ENCODE measurements around the gene NRIP3. TPM values are rescaled to one million over a fixed set of nuclear protein-coding genes. Genes with fewer than 3 reads are reported as not detected.

NRIP3 gene
- total RNA-seq, 2 donors from 2014 or later, result 0.95 to 1.2 TPM

- Histone ChIP-seq H3K27me3 (ENCODE audit: control insufficient read depth, insufficient read depth, low read length, poor library complexity, severe bottlenecking) (no peaks in the 10 kb centered on the region), H3K9ac (ENCODE audit: extremely low read depth, low read length, poor library complexity, severe bottlenecking) (no peak overlapping the region), H3K27ac (ENCODE audit: low read depth, low read length) (no peak overlapping the region), H3K9me3 (ENCODE audit: control insufficient read depth, low read length) (peaks cover 15% of the 10 kb centered on the region), H3K4me1 (ENCODE audit: control insufficient read depth, insufficient read depth, low read length) (no peaks in the 10 kb centered on the region), H3K36me3 (ENCODE audit: control insufficient read depth, insufficient read depth, low read length) (peaks cover 36% of the 10 kb centered on the region), H3K4me3 (ENCODE audit: low read length) (no peak overlapping the region)
- TF ChIP-seq, protein P1, sequence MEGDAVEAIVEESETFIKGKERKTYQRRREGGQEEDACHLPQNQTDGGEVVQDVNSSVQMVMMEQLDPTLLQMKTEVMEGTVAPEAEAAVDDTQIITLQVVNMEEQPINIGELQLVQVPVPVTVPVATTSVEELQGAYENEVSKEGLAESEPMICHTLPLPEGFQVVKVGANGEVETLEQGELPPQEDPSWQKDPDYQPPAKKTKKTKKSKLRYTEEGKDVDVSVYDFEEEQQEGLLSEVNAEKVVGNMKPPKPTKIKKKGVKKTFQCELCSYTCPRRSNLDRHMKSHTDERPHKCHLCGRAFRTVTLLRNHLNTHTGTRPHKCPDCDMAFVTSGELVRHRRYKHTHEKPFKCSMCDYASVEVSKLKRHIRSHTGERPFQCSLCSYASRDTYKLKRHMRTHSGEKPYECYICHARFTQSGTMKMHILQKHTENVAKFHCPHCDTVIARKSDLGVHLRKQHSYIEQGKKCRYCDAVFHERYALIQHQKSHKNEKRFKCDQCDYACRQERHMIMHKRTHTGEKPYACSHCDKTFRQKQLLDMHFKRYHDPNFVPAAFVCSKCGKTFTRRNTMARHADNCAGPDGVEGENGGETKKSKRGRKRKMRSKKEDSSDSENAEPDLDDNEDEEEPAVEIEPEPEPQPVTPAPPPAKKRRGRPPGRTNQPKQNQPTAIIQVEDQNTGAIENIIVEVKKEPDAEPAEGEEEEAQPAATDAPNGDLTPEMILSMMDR (conservative IDR thresholded peaks at IDR 0.05), result no peak
- Mint-ChIP-seq H3K4me3 (no peak overlapping the region), H3K9me3 (peaks cover 6% of the 10 kb centered on the region), H3K27ac (no peak overlapping the region), H3K4me1 (peaks cover 7% of the 10 kb centered on the region), H3K36me3 (ENCODE audit: low read depth) (peaks cover 40% of the 10 kb centered on the region), H3K27me3 (ENCODE audit: insufficient read depth) (no peaks in the 10 kb centered on the region)
- 95 to 100% methylated on average over 2 to 4 of the region's 4 CpGs for WGBS, 2 experiments (ENCODE audit: insufficient coverage in 1 of 2, insufficient read length in 1 of 2)
- DNase-seq, result no peak
Observed at GRCh38 chr11:8956860-8957259, 46.9 kb downstream of the NRIP3 start.

GRCh38 chr11:8948886-8949285 is 54.9 kb downstream of the NRIP3 start:
- Mint-ChIP-seq H3K9me3 (no peaks in the 10 kb centered on the region), H3K36me3 (ENCODE audit: low read depth) (peaks cover 23% of the 10 kb centered on the region), H3K4me3 (no peak overlapping the region), H3K27ac (peak overlapping the region; percentile 34), H3K27me3 (ENCODE audit: insufficient read depth) (no peaks in the 10 kb centered on the region), H3K4me1 (peaks cover 24% of the 10 kb centered on the region)
- H3K4me1 ChIP-seq (ENCODE audit: control insufficient read depth, insufficient read depth, low read length), result peaks cover 5% of the 10 kb centered on the region
- peaks cover 10% of the 10 kb centered on the region for H3K9me3 ChIP-seq (ENCODE audit: control insufficient read depth, low read length)
- peaks cover 17% of the 10 kb centered on the region for H3K36me3 ChIP-seq (ENCODE audit: control insufficient read depth, insufficient read depth, low read length)
- no peak overlapping the region for H3K4me3 ChIP-seq (ENCODE audit: low read length)
- no peak overlapping the region for H3K27ac ChIP-seq (ENCODE audit: low read depth, low read length)
- 79 to 90% methylated on average over 3 of the region's 3 CpGs for WGBS, 2 experiments (ENCODE audit: insufficient coverage in 1 of 2, insufficient read length in 1 of 2)
- H3K9ac ChIP-seq (ENCODE audit: extremely low read depth, low read length, poor library complexity, severe bottlenecking), result no peak overlapping the region
- no peak for DNase-seq
- H3K27me3 ChIP-seq (ENCODE audit: control insufficient read depth, insufficient read depth, low read length, poor library complexity, severe bottlenecking), result no peaks in the 10 kb centered on the region
- TF ChIP-seq, protein P1 (conservative IDR thresholded peaks at IDR 0.05), result no peak

DNA sequence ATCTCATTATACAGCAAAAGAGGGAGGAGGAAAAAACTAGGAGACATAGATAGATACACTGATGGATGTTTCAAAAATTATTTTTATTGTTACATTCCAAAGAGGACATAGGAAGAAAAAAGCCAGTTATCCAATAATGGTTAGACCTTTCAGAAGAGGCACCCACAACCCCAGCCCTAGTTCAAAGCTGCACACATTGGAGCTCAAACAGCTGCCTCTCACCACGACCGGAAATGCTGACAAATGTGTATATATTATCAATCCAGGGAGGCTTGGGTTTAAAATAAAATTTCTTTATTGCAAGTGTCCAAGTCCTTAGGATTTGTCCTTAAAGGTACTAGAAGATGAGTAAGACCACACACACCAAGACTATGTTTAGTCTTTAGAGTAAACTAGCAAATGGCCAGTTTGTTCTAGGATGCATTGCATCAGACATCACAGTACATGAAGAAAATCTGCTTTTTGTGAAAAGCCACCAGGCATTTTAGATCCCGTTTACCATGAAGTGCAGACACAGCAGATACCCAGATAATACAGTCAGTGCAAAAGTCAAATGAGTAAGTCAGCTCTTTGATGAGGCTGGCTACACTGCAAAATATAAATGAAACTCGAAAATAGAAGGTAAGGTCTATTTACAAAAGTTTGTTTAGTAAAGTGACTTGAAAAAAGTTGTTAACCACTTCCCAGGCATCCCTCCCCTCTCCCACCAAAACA is 56.4 kb downstream of the NRIP3 start:
- H3K4me3 Mint-ChIP-seq, result no peak overlapping the region
- no peak for DNase-seq
- H3K27ac ChIP-seq (ENCODE audit: low read depth, low read length), result no peak overlapping the region
- H3K27me3 ChIP-seq (ENCODE audit: control insufficient read depth, insufficient read depth, low read length, poor library complexity, severe bottlenecking), result no peaks in the 10 kb centered on the region
- H3K9me3 ChIP-seq (ENCODE audit: control insufficient read depth, low read length), result peaks cover 10% of the 10 kb centered on the region
- no peaks in the 10 kb centered on the region for H3K9me3 Mint-ChIP-seq
- no peak overlapping the region for H3K9ac ChIP-seq (ENCODE audit: extremely low read depth, low read length, poor library complexity, severe bottlenecking)
- no peaks in the 10 kb centered on the region for H3K27me3 Mint-ChIP-seq (ENCODE audit: insufficient read depth)
- H3K36me3 Mint-ChIP-seq (ENCODE audit: low read depth), result peaks cover 10% of the 10 kb centered on the region
- H3K4me1 ChIP-seq (ENCODE audit: control insufficient read depth, insufficient read depth, low read length), result peaks cover 5% of the 10 kb centered on the region
- H3K4me1 Mint-ChIP-seq, result peaks cover 24% of the 10 kb centered on the region
- 83 to 92% methylated on average over 1 to 4 of the region's 4 CpGs for WGBS, 2 experiments (ENCODE audit: insufficient coverage in 1 of 2, insufficient read length in 1 of 2)
- H3K36me3 ChIP-seq (ENCODE audit: control insufficient read depth, insufficient read depth, low read length), result peaks cover 2% of the 10 kb centered on the region
- no peak overlapping the region for H3K4me3 ChIP-seq (ENCODE audit: low read length)
- TF ChIP-seq, protein P1 (conservative IDR thresholded peaks at IDR 0.05), result no peak
- no peak overlapping the region for H3K27ac Mint-ChIP-seq
